Thyroid gland (tissue), 4 donors: ENCODE measurements around the gene ZNF280D. TPM values are rescaled to one million over a fixed set of nuclear protein-coding genes. Genes with fewer than 3 reads are reported as not detected.

Source experiments
- DNase-seq, 2 donors: peaks; one replicate each; pipeline ENCODE4 v3.0.0-alpha.2; 2019
- H3K27ac ChIP-seq, 3 donors: fragments of 200-600 bp; sonication (generic); 1 replicate in 2 of 3; 2 replicates in 1 of 3; pipeline ENCODE4 v1.5.1; 2016 to 2019; ENCODE audit warnings: mild to moderate bottlenecking in 1 of 3, moderate library complexity in 1 of 3
- H3K27me3 ChIP-seq: fragments of 200-600 bp; sonication (generic); one replicate; pipeline ENCODE4 v1.5.1; 2019
- H3K36me3 ChIP-seq, 2 donors: fragments of 200-600 bp; sonication (generic); one replicate each; pipeline ENCODE4 v1.5.1; 2016 to 2019
- H3K4me1 ChIP-seq, 2 donors: fragments of 200-600 bp; sonication (generic); one replicate each; pipeline ENCODE4 v1.5.1; 2017 to 2019
- H3K4me3 ChIP-seq, 3 donors: fragments of 200-600 bp; sonication (generic); replicated peaks in 1 of 3; 1 replicate in 2 of 3; 2 replicates in 1 of 3; pipeline ENCODE4 v1.5.1; 2016; ENCODE audit warnings: mild to moderate bottlenecking in 1 of 3
- H3K9me3 ChIP-seq: fragments of 200-600 bp; sonication (generic); one replicate; pipeline ENCODE4 v1.5.1; 2017
- POLR2A ChIP-seq, 2 donors: fragments of 450-650 bp; IDR thresholded peaks; one replicate each; pipeline ENCODE4 v1.6.1; 2017; ENCODE audit warnings: antibody characterized with exemption in 2 of 2, mild to moderate bottlenecking in 2 of 2, moderate library complexity in 1 of 2
- WGBS, 2 donors: methylation state at CpG; one replicate each; pipeline ENCODE4 v1.1.5; 2017; 5-methylcytosine and 5-hydroxymethylcytosine counted together
- intact Hi-C: fragments of 100-400 bp; cut with DNase I; formaldehyde crosslinking; loops from one replicate; pipeline ENCODE4 v1.15.1; 2023
- total RNA-seq, 4 donors: library from RNA; depleted of rRNA; stranded (reverse); fragments of >200 nt; gene quantifications; one replicate each; pipeline ENCODE4 v1.2.3, GENCODE V29; 2016
- TF ChIP-seq, protein P1 (sequence below), 6 experiments: fragments of 200-600 bp in 3 of 6; fragments of 450-650 bp in 3 of 6; sonication (generic) in 3 of 6; IDR thresholded peaks; one replicate each; pipeline ENCODE4 v1.5.1; 2016 to 2019; ENCODE audit warnings: antibody characterized with exemption in 6 of 6, mild to moderate bottlenecking in 2 of 6, inconsistent platforms in 1 of 6, moderate library complexity in 1 of 6

Gene ZNF280D
- total RNA-seq, 4 donors from 2014 or later: 55.6 to 81.8 (median 61.4) TPM

DNA sequence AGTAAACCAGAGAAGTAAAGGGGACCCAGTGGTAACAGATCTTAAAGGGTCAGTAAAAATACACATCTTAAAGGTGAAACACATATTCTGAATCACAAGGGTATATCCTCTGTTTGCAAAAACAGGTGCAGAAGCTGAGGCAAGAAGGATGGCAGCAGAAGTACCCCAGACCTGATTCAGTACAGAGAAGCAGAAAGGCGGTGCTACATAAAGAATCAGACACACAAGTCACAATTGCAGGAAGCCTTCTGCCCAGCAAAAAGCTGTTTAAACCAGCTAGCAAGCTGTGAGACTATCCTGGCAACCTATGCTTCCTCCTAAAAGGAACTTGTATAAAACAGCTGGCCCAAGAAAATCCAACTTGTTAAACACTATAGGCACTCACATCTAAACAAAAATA, 49.4 kb downstream of the ZNF280D start:
- TF ChIP-seq, protein P1, sequence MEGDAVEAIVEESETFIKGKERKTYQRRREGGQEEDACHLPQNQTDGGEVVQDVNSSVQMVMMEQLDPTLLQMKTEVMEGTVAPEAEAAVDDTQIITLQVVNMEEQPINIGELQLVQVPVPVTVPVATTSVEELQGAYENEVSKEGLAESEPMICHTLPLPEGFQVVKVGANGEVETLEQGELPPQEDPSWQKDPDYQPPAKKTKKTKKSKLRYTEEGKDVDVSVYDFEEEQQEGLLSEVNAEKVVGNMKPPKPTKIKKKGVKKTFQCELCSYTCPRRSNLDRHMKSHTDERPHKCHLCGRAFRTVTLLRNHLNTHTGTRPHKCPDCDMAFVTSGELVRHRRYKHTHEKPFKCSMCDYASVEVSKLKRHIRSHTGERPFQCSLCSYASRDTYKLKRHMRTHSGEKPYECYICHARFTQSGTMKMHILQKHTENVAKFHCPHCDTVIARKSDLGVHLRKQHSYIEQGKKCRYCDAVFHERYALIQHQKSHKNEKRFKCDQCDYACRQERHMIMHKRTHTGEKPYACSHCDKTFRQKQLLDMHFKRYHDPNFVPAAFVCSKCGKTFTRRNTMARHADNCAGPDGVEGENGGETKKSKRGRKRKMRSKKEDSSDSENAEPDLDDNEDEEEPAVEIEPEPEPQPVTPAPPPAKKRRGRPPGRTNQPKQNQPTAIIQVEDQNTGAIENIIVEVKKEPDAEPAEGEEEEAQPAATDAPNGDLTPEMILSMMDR (IDR thresholded peaks at IDR 0.05): no peak
- TF ChIP-seq POLR2A (IDR thresholded peaks at IDR 0.05): no peak
- Histone ChIP-seq H3K36me3 (peaks cover 0 to 2% of the 10 kb centered on the region in 2 donors), H3K4me3 (no peak overlapping the region), H3K27me3 (no peaks in the 10 kb centered on the region), H3K9me3 (no peaks in the 10 kb centered on the region), H3K4me1 (no peaks in the 10 kb centered on the region), H3K27ac (no peak overlapping the region)
- DNase-seq: no peak
- WGBS, 2 donors: 85 to 95% methylated on average over 1 of the region's 1 CpG
- intact Hi-C loops: no loop called here

DNA sequence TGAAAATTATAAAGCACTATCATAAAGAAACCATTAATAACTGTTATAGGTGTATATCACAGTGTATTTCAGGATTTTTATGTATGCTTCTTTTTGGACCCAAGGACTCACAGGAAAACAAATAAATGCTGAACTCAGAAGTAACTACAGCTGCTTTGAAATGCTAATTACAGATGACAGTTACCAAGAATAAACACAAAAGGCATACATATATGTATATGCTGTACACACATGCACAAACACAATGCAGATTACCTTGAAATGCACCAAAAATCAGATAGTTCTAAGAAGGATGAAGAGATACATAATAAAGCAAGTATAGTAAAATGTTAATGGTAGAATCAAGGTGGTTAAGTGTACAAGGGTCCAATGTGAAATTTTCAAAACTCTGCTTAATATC, 52.2 kb downstream of the ZNF280D start:
- H3K9me3 ChIP-seq: no peaks in the 10 kb centered on the region
- no peaks in the 10 kb centered on the region for H3K27me3 ChIP-seq
- H3K4me1 ChIP-seq: no peaks in the 10 kb centered on the region
- no peak for TF ChIP-seq POLR2A (IDR thresholded peaks at IDR 0.05)
- TF ChIP-seq, protein P1 (IDR thresholded peaks at IDR 0.05): no peak
- no peak overlapping the region for H3K4me3 ChIP-seq
- H3K27ac ChIP-seq: no peak overlapping the region
- intact Hi-C loops: no loop called here
- no peak for DNase-seq
- no peaks in the 10 kb centered on the region for H3K36me3 ChIP-seq

DNA sequence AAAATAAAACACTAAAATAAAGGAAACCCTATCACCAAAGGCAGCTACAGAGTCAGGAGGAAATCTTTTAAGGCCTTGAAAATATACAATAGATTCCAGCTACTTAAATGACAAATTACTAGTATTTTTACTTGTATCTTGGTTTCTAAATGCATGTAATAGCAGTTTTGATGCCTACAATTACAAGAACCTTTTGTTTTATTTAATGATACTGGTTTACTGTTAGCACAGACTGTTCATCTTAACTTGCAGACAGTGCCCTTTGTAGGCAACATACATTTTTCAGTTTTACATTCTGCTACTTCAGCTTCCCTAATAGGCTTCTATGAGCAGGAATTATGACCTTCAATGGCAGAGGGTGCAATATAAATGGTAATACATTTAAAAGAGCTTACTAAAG, 54.1 kb downstream of the ZNF280D start:
- H3K27me3 ChIP-seq: no peaks in the 10 kb centered on the region
- TF ChIP-seq POLR2A (IDR thresholded peaks at IDR 0.05): no peak
- TF ChIP-seq, protein P1 (IDR thresholded peaks at IDR 0.05): no peak

DNA sequence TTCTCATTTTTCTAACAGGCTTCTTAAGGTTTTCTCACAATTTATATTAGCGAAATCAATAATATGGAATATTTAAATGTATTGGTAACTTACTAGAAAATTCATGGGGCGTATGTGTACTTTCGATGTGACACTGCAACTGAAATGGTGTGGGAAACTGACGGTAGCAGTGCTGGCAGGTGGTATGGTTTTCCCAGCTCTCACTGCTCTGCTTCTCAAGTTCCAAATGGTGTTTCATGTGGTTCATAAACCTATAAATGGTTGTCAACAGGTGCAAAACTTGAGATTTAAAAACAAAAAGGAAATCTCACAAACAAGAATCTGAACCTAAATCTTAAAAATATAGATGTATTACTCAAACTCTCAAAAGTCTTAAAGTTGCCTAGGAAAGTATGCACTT, 54.7 kb downstream of the ZNF280D start:
- WGBS, 2 donors: 98% methylated on average over 4 of the region's 4 CpGs
- no peak for TF ChIP-seq POLR2A (IDR thresholded peaks at IDR 0.05)
- Histone ChIP-seq H3K4me1 (no peaks in the 10 kb centered on the region), H3K9me3 (no peaks in the 10 kb centered on the region), H3K4me3 (no peak overlapping the region), H3K36me3 (no peaks in the 10 kb centered on the region), H3K27me3 (no peaks in the 10 kb centered on the region), H3K27ac (no peak overlapping the region)
- DNase-seq: no peak
- intact Hi-C loops: no loop called here

More for the DNA sequence above, 54.1 kb downstream of the ZNF280D start:
- Histone ChIP-seq H3K9me3 (no peaks in the 10 kb centered on the region), H3K4me1 (no peaks in the 10 kb centered on the region), H3K4me3 (no peak overlapping the region), H3K36me3 (no peaks in the 10 kb centered on the region), H3K27ac (no peak overlapping the region)
- intact Hi-C loops: no loop called here
- DNase-seq: no peak

DNA sequence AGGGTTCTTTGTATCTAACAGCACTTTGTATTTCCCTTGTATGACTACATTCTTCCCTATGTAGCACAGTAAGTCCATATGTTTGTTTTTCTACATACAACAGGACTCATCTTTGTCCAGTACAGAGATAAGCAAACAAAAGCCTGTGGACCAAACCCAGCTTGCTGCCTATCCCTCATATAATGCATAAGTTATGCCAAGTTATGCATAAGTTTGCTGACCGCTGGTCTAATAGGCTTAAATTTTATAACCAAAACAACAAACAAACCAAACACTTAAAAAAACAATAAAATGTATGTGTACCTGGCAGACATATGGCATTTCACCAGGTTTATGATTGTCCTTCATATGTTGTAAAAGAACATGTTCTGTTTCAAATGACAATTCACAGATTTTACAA, 56.0 kb downstream of the ZNF280D start:
- Histone ChIP-seq H3K4me3 (no peak overlapping the region), H3K27ac (no peak overlapping the region), H3K27me3 (no peaks in the 10 kb centered on the region), H3K36me3 (no peaks in the 10 kb centered on the region), H3K4me1 (no peaks in the 10 kb centered on the region), H3K9me3 (no peaks in the 10 kb centered on the region)
- DNase-seq: no peak
- 94 to 98% methylated on average over 1 of the region's 1 CpG for WGBS, 2 donors
- TF ChIP-seq POLR2A (IDR thresholded peaks at IDR 0.05): no peak
- TF ChIP-seq, protein P1 (IDR thresholded peaks at IDR 0.05): no peak
- intact Hi-C loops: no loop called here

DNA sequence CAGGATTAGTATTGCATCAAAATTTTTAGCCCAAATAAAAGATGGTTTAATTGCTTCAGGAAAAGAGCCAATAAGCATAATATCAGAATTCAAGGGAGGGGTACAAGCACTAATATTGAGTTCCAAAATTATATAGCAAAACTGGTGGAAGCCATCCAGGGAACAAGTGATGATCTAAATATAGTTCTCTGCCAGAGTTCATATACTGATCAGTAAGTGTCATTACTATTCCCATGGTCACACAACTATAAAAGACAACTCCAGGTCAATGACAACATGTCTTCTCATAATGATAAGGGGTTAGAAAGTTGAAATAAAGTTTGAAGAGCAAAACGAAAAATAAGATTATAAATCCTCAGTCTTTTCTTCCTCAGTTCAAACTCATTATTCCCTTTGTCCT, 57.4 kb downstream of the ZNF280D start:
- TF ChIP-seq, protein P1 (IDR thresholded peaks at IDR 0.05): no peak
- TF ChIP-seq POLR2A (IDR thresholded peaks at IDR 0.05): no peak
- no peak overlapping the region for H3K27ac ChIP-seq
- WGBS, 2 donors: 93 to 95% methylated on average over 1 of the region's 1 CpG
- no peaks in the 10 kb centered on the region for H3K27me3 ChIP-seq
- H3K4me1 ChIP-seq: no peaks in the 10 kb centered on the region
- intact Hi-C loops: no loop called here
- no peaks in the 10 kb centered on the region for H3K36me3 ChIP-seq
- no peak for DNase-seq
- H3K9me3 ChIP-seq: no peaks in the 10 kb centered on the region
- H3K4me3 ChIP-seq: no peak overlapping the region
